ENCODE measurements around the gene PTPN4.

DNA sequence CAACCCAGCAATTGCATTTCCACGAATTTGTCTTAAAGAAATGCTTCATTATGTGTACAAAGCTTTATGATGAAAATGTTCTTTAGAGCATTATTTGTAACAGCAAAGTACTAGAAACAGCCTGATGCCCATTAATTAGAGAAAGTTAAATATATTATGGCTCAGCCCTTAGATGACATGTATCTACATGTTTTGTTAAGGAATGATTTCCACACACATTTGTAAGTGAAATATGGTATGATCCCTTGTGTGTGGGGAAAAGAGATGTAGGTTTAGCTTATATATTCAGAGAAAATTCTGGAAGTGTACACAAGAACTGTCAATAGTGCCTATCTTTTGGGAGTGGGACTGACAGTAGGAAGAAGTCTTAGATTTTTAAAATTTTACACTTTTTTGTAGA, 3.8 kb upstream of the PTPN4 start:
- TF ChIP-seq, protein P1, sequence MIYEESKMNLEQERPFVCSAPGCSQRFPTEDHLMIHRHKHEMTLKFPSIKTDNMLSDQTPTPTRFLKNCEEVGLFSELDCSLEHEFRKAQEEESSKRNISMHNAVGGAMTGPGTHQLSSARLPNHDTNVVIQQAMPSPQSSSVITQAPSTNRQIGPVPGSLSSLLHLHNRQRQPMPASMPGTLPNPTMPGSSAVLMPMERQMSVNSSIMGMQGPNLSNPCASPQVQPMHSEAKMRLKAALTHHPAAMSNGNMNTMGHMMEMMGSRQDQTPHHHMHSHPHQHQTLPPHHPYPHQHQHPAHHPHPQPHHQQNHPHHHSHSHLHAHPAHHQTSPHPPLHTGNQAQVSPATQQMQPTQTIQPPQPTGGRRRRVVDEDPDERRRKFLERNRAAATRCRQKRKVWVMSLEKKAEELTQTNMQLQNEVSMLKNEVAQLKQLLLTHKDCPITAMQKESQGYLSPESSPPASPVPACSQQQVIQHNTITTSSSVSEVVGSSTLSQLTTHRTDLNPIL (CRISPR knock-in tag; IDR thresholded peaks at IDR 0.05) = no peak
- TF ChIP-seq, protein P2, sequence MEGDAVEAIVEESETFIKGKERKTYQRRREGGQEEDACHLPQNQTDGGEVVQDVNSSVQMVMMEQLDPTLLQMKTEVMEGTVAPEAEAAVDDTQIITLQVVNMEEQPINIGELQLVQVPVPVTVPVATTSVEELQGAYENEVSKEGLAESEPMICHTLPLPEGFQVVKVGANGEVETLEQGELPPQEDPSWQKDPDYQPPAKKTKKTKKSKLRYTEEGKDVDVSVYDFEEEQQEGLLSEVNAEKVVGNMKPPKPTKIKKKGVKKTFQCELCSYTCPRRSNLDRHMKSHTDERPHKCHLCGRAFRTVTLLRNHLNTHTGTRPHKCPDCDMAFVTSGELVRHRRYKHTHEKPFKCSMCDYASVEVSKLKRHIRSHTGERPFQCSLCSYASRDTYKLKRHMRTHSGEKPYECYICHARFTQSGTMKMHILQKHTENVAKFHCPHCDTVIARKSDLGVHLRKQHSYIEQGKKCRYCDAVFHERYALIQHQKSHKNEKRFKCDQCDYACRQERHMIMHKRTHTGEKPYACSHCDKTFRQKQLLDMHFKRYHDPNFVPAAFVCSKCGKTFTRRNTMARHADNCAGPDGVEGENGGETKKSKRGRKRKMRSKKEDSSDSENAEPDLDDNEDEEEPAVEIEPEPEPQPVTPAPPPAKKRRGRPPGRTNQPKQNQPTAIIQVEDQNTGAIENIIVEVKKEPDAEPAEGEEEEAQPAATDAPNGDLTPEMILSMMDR (IDR thresholded peaks at IDR 0.05 in 2 of 3, conservative IDR thresholded peaks at IDR 0.05 in 1 of 3; ENCODE audit: insufficient read depth in 2 of 3, low read depth in 1 of 3, low read length in 3 of 3) = no peak
- no peak for TF ChIP-seq CREM (IDR thresholded peaks at IDR 0.05; ENCODE audit: low read depth)
- TF ChIP-seq, protein P3, sequence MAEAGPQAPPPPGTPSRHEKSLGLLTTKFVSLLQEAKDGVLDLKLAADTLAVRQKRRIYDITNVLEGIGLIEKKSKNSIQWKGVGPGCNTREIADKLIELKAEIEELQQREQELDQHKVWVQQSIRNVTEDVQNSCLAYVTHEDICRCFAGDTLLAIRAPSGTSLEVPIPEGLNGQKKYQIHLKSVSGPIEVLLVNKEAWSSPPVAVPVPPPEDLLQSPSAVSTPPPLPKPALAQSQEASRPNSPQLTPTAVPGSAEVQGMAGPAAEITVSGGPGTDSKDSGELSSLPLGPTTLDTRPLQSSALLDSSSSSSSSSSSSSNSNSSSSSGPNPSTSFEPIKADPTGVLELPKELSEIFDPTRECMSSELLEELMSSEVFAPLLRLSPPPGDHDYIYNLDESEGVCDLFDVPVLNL (CRISPR knock-in tag; IDR thresholded peaks at IDR 0.05; ENCODE audit: low read depth) = no peak
- no peak for TF ChIP-seq MCM7 (IDR thresholded peaks at IDR 0.05)
- no peak for TF ChIP-seq POLR2A (conservative IDR thresholded peaks at IDR 0.05)
- TF ChIP-seq POLR2AphosphoS5 (IDR thresholded peaks at IDR 0.05; ENCODE audit: control insufficient read depth, insufficient read depth, low read depth, low read length) = no peak
- no peak for TF ChIP-seq KLF10 (CRISPR knock-in tag; IDR thresholded peaks at IDR 0.05)
- TF ChIP-seq MEF2A (IDR thresholded peaks at IDR 0.05; ENCODE audit: control insufficient read depth, low read depth, low read length) = no peak

Measured in K562 (cell line).